ENCODE data around the gene RBP3.

- TF ChIP-seq EZH2 (IDR thresholded peaks at IDR 0.05) (no peak), POLR2AphosphoS5 (IDR thresholded peaks at IDR 0.05; ENCODE audit: borderline replicate concordance, low read depth, low read length) (no peak)
Measured at GRCh38 chr10:47308775-47309174, 39.4 kb upstream of the RBP3 start.

All from SK-N-MC (cell line).